GM12878 (cell line): Measurements from ENCODE around the gene TYK2. TPM values are rescaled to one million over a fixed set of nuclear protein-coding genes. Genes with fewer than 3 reads are reported as not detected.
A peak's percentile ranks its signal among the peaks of the same experiment; 100 is the strongest.

Source experiments
- ASH2L ChIP-seq: fragments of 300-600, 200-600 bp; sonication (generic); IDR thresholded peaks from 2 replicates; pipeline ENCODE4 v1.6.1; 2017; ENCODE audit warnings: low read depth, mild to moderate bottlenecking, borderline replicate concordance
- BRCA1 ChIP-seq: IDR thresholded peaks from 2 replicates; pipeline ENCODE4 v1.6.1; 2011; ENCODE audit warnings: low read depth, low read length, improper control_type of control experiment
- CHD2 ChIP-seq: IDR thresholded peaks from 2 replicates; pipeline ENCODE4 v1.6.1; 2011; ENCODE audit warnings: low read depth, low read length, improper control_type of control experiment, borderline replicate concordance
- DPF2 ChIP-seq: fragments of 450-650 bp; IDR thresholded peaks from 2 replicates; pipeline ENCODE4 v1.6.1; 2017; ENCODE audit warnings: mild to moderate bottlenecking
- ELK1 ChIP-seq: IDR thresholded peaks from 2 replicates; pipeline ENCODE4 v1.6.1; 2012; ENCODE audit warnings: low read depth, low read length, improper control_type of control experiment
- ETV6 ChIP-seq, 2 experiments: fragments of 450-650 bp in 1 of 2; IDR thresholded peaks in 1 of 2; conservative IDR thresholded peaks in 1 of 2; 2 replicates each; pipeline ENCODE4 v1.6.1; 2014; ENCODE audit warnings: antibody characterized with exemption in 1 of 2, borderline replicate concordance in 1 of 2, low read depth in 1 of 2, mild to moderate bottlenecking in 1 of 2, moderate library complexity in 1 of 2
- GATAD2B ChIP-seq: fragments of 450-650 bp; conservative IDR thresholded peaks from 2 replicates; pipeline ENCODE4 v1.6.1; 2017; ENCODE audit warnings: low read depth, mild to moderate bottlenecking, moderate library complexity
- IKZF1 ChIP-seq: fragments of 450-650 bp; conservative IDR thresholded peaks from 2 replicates; pipeline ENCODE4 v1.6.1; 2017; ENCODE audit warnings: antibody characterized with exemption, mild to moderate bottlenecking
- IKZF2 ChIP-seq, 2 experiments: fragments of 450-650 bp; IDR thresholded peaks; 2 replicates each; pipeline ENCODE4 v1.6.1; 2017; ENCODE audit warnings: mild to moderate bottlenecking in 2 of 2, moderate library complexity in 2 of 2
- MEF2B ChIP-seq: fragments of 450-650 bp; IDR thresholded peaks from 2 replicates; pipeline ENCODE4 v1.6.1; 2018; ENCODE audit warnings: mild to moderate bottlenecking, moderate library complexity; ENCODE audit not compliant: partially characterized antibody, poor library complexity, severe bottlenecking
- MLLT1 ChIP-seq: fragments of 450-650 bp; IDR thresholded peaks from 2 replicates; pipeline ENCODE4 v1.6.1; 2016; ENCODE audit warnings: mild to moderate bottlenecking
- MYC ChIP-seq: IDR thresholded peaks from 2 replicates; pipeline ENCODE4 v1.6.1; 2011; ENCODE audit warnings: mild to moderate bottlenecking, low read length, moderate library complexity, inconsistent platforms; ENCODE audit not compliant: insufficient read depth, insufficient replicate concordance, insufficient read length, severe bottlenecking
- NR2C1 ChIP-seq: fragments of 450-650 bp; IDR thresholded peaks from 2 replicates; pipeline ENCODE4 v1.6.1; 2017; ENCODE audit warnings: antibody characterized with exemption, mild to moderate bottlenecking, moderate library complexity
- PKNOX1 ChIP-seq: fragments of 450-650 bp; IDR thresholded peaks from 2 replicates; pipeline ENCODE4 v1.6.1; 2016; ENCODE audit warnings: mild to moderate bottlenecking
- RAD21 ChIP-seq: IDR thresholded peaks from 2 replicates; pipeline ENCODE4 v1.6.1; 2011; ENCODE audit warnings: mild to moderate bottlenecking, low read depth, low read length, moderate library complexity; ENCODE audit not compliant: insufficient read depth
- SKIL ChIP-seq: fragments of 450-650 bp; IDR thresholded peaks from 2 replicates; pipeline ENCODE4 v1.6.1; 2017; ENCODE audit warnings: mild to moderate bottlenecking, low read depth, inconsistent platforms; ENCODE audit not compliant: poor library complexity, severe bottlenecking
- SMC3 ChIP-seq: IDR thresholded peaks from 2 replicates; pipeline ENCODE4 v1.6.1; 2011; ENCODE audit warnings: low read length, improper control_type of control experiment, borderline replicate concordance
- TAF1 ChIP-seq: IDR thresholded peaks from 2 replicates; pipeline ENCODE4 v1.6.1; 2011; ENCODE audit warnings: mild to moderate bottlenecking, low read depth, low read length, borderline replicate concordance
- TARDBP ChIP-seq: IDR thresholded peaks from 2 replicates; pipeline ENCODE4 v1.6.1; 2016; ENCODE audit warnings: borderline replicate concordance
- USF2 ChIP-seq: IDR thresholded peaks from 2 replicates; pipeline ENCODE4 v1.6.1; 2011; ENCODE audit warnings: low read depth, low read length, improper control_type of control experiment, borderline replicate concordance
- ZBED1 ChIP-seq: IDR thresholded peaks from 2 replicates; pipeline ENCODE4 v1.6.1; 2016; ENCODE audit warnings: borderline replicate concordance
- ZNF207 ChIP-seq: fragments of 450-650 bp; IDR thresholded peaks from 2 replicates; pipeline ENCODE4 v1.6.1; 2014; ENCODE audit warnings: antibody characterized with exemption, mild to moderate bottlenecking, borderline replicate concordance
- polyA plus RNA-seq, 11 experiments: library from polyadenylated mRNA; depleted of rRNA in 4 of 11; unstranded in 6 of 11; stranded (reverse) in 5 of 11; fragments of >200 nt; fragmentation: Nextera tagmentation in 4 of 11; fragmentation: Illumina TruSeq in 1 of 11; extraction: Ambion mirVana in 4 of 11; extraction: Trizol in 1 of 11; gene quantifications; 1 replicate in 1 of 11; 2 replicates in 10 of 11; pipeline versions ENCODE4 v1.2.1 to v1.2.3, GENCODE V29; 2011 to 2016; ENCODE audit warnings: inconsistent platforms in 2 of 11, missing spikeins in 2 of 11, low read depth in 1 of 11
- total RNA-seq, 4 experiments: library from RNA; depleted of rRNA in 3 of 4; stranded (reverse); fragments of >200 nt in 3 of 4; fragmentation: Illumina TruSeq in 1 of 4; extraction: Trizol in 1 of 4; gene quantifications; 2 replicates each; pipeline versions ENCODE4 v1.2.1 to v1.2.3, GENCODE V29; 2013 to 2021

Gene TYK2
- total and polyA plus RNA-seq, 10 of the 15 experiments (the other 5 are each of a cell fraction or from before 2014, with no cell fraction given): 36.4 to 364 (median 179) TPM

GRCh38 chr19:10388957-10389356 lies 8.6 kb upstream of the TYK2 start (continued):
- TF ChIP-seq SKIL: no peak
- no peak for TF ChIP-seq MYC
- TF ChIP-seq MEF2B: no peak
- TF ChIP-seq TAF1: no peak
- TF ChIP-seq ASH2L: no peak
- peak; percentile 84 for TF ChIP-seq RAD21
- peak; percentile 97 for TF ChIP-seq SMC3
- TF ChIP-seq CHD2: no peak
- TF ChIP-seq ELK1: no peak
- TF ChIP-seq NR2C1: no peak
- TF ChIP-seq USF2: no peak
- TF ChIP-seq ZBED1: 0 out of 2 replicates have a peak, but pooled peaks have one; percentile 42
- no peak for TF ChIP-seq DPF2
- no peak for TF ChIP-seq GATAD2B
- TF ChIP-seq PKNOX1: peak; percentile 33; the same call in 1 of the 2 replicates
- peak; percentile 88 to 89 for TF ChIP-seq IKZF2 (IDR thresholded peaks at IDR 0.05)
- 0 out of 2 replicates have a peak, but pooled peaks have one; percentile 27 for TF ChIP-seq TARDBP
- no peak for TF ChIP-seq BRCA1
- TF ChIP-seq ZNF207: no peak
- no peak for TF ChIP-seq ETV6 (conservative IDR thresholded peaks at IDR 0.05 in 1 of 2, IDR thresholded peaks at IDR 0.05 in 1 of 2; ENCODE audit: borderline replicate concordance in 1 of 2, low read depth in 1 of 2)
- peak; percentile 89 for TF ChIP-seq IKZF1
- TF ChIP-seq MLLT1: 0 out of 2 replicates have a peak, but pooled peaks have one; percentile 25
